ENCODE measurements around the gene BDKRB2.

BDKRB2 gene

GRCh38 chr14:96158735-96159134, 45.9 kb upstream of the BDKRB2 start:
- H3K4me3 ChIP-seq (ENCODE audit: low read depth in 1 of 2, low read length in 2 of 2) = no peak overlapping the region
- no peaks in the 10 kb centered on the region for H3K4me1 ChIP-seq (ENCODE audit: insufficient read depth, low read length)
- DNase-seq = no peak
- no peak overlapping the region for H3K27ac ChIP-seq (ENCODE audit: low read length)
- H4K20me1 ChIP-seq (ENCODE audit: insufficient read depth, low read length) = no peaks in the 10 kb centered on the region
- ATAC-seq (ENCODE audit: insufficient read depth, low read depth) = no peak
- H3K4me2 ChIP-seq (ENCODE audit: insufficient read depth, low read length) = no peak overlapping the region
- H3K27me3 ChIP-seq (ENCODE audit: insufficient read depth, low read length, poor library complexity) = peaks cover 4% of the 10 kb centered on the region
- H3K79me2 ChIP-seq (ENCODE audit: insufficient read depth, low read length) = no peaks in the 10 kb centered on the region
- no peak overlapping the region for H3K9ac ChIP-seq (ENCODE audit: low read depth, low read length)
- no peak overlapping the region for H2AFZ ChIP-seq (ENCODE audit: low read depth, low read length)
- TF ChIP-seq CTCF (IDR thresholded peaks at IDR 0.05; ENCODE audit: borderline replicate concordance, extremely low read depth, low read length, poor library complexity, severe bottlenecking) = no peak
- no peak for TF ChIP-seq EZH2 (IDR thresholded peaks at IDR 0.05; ENCODE audit: borderline replicate concordance, low read depth, low read length, severe bottlenecking)
- H3K9me3 ChIP-seq (ENCODE audit: insufficient read depth, low read length, severe bottlenecking) = no peaks in the 10 kb centered on the region
- no peaks in the 10 kb centered on the region for H3K36me3 ChIP-seq (ENCODE audit: insufficient read depth, low read length)

GRCh38 chr14:96160076-96160912, 44.3 kb upstream of the BDKRB2 start:
- no peak overlapping the region for H3K27ac ChIP-seq (ENCODE audit: low read length)
- H3K79me2 ChIP-seq (ENCODE audit: insufficient read depth, low read length) = no peaks in the 10 kb centered on the region
- peaks cover 4% of the 10 kb centered on the region for H3K27me3 ChIP-seq (ENCODE audit: insufficient read depth, low read length, poor library complexity)
- H3K36me3 ChIP-seq (ENCODE audit: insufficient read depth, low read length) = no peaks in the 10 kb centered on the region
- H3K9me3 ChIP-seq (ENCODE audit: insufficient read depth, low read length, severe bottlenecking) = no peaks in the 10 kb centered on the region
- H3K4me1 ChIP-seq (ENCODE audit: insufficient read depth, low read length) = no peaks in the 10 kb centered on the region
- no peak for TF ChIP-seq CTCF (IDR thresholded peaks at IDR 0.05; ENCODE audit: borderline replicate concordance, extremely low read depth, low read length, poor library complexity, severe bottlenecking)
- no peak for TF ChIP-seq EZH2 (IDR thresholded peaks at IDR 0.05; ENCODE audit: borderline replicate concordance, low read depth, low read length, severe bottlenecking)
- DNase-seq = no peak
- no peak overlapping the region for H3K4me2 ChIP-seq (ENCODE audit: insufficient read depth, low read length)
- ATAC-seq (ENCODE audit: insufficient read depth, low read depth) = no peak
- H4K20me1 ChIP-seq (ENCODE audit: insufficient read depth, low read length) = no peaks in the 10 kb centered on the region
- H2AFZ ChIP-seq (ENCODE audit: low read depth, low read length) = no peak overlapping the region
- no peak overlapping the region for H3K4me3 ChIP-seq (ENCODE audit: low read depth in 1 of 2, low read length in 2 of 2)
- H3K9ac ChIP-seq (ENCODE audit: low read depth, low read length) = no peak overlapping the region

- H3K4me1 ChIP-seq (ENCODE audit: insufficient read depth, low read length) = no peaks in the 10 kb centered on the region
- ATAC-seq (ENCODE audit: insufficient read depth, low read depth) (no peak), DNase-seq (no peak)
- TF ChIP-seq EZH2 (IDR thresholded peaks at IDR 0.05; ENCODE audit: borderline replicate concordance, low read depth, low read length, severe bottlenecking) = no peak
- no peak for TF ChIP-seq CTCF (IDR thresholded peaks at IDR 0.05; ENCODE audit: borderline replicate concordance, extremely low read depth, low read length, poor library complexity, severe bottlenecking)
- no peaks in the 10 kb centered on the region for H3K9me3 ChIP-seq (ENCODE audit: insufficient read depth, low read length, severe bottlenecking)
- no peak overlapping the region for H3K4me2 ChIP-seq (ENCODE audit: insufficient read depth, low read length)
- H3K9ac ChIP-seq (ENCODE audit: low read depth, low read length) = no peak overlapping the region
- H3K4me3 ChIP-seq (ENCODE audit: low read depth in 1 of 2, low read length in 2 of 2) = no peak overlapping the region
- no peak overlapping the region for H2AFZ ChIP-seq (ENCODE audit: low read depth, low read length)
- no peaks in the 10 kb centered on the region for H3K79me2 ChIP-seq (ENCODE audit: insufficient read depth, low read length)
- H3K27me3 ChIP-seq (ENCODE audit: insufficient read depth, low read length, poor library complexity) = peaks cover 4% of the 10 kb centered on the region
- H4K20me1 ChIP-seq (ENCODE audit: insufficient read depth, low read length) = no peaks in the 10 kb centered on the region
- no peak overlapping the region for H3K27ac ChIP-seq (ENCODE audit: low read length)
- no peaks in the 10 kb centered on the region for H3K36me3 ChIP-seq (ENCODE audit: insufficient read depth, low read length)
Observed at GRCh38 chr14:96160913-96161310, 43.7 kb upstream of the BDKRB2 start.
